ENCODE data around the gene DCLK2.
"Not testable (repeated sequence)": the region's sequence is repeated elsewhere in the genome, so short reads cannot be mapped to it uniquely, and the experiment has no call there.

Gene DCLK2

DNA sequence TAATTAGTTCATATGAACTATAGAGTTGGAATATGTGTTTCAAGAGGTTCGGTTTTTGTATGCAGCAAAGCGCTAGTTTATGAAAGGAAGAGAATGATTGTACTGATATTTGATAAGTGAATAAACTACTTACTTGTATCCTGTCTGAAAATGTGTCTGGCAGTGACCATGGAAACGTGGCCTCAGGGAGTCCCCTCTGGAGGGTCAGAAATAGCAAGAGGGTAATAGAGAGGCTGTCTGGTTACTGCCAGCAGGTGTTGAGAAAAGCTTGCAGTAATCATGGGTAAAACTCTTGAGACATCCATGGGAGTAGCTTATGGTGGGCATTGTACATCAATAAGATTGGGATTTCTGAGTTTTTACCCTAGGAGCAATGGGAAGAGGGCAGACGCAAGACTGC, 77.1 kb downstream of the DCLK2 start:
- DNase-seq = no peak

DNA sequence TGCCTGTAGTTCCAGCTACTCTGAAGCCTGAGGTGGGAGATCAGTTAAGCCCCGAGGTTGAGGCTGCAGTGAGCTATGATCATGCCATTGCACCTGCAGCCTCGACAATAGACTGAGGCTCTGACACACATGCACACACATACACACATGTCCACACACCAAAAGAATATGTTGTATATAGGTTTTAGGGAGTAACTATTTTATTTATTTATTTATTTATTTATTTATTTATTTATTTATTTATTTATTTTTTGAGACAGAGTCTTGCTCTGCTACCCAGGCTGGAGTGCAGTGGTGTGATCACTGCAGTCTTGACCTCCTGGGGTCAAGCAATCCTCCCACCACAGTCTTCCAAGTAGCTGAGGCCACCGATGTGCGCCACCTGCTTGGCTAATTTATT, 78.3 kb downstream of the DCLK2 start:
- no peak for DNase-seq

DNA sequence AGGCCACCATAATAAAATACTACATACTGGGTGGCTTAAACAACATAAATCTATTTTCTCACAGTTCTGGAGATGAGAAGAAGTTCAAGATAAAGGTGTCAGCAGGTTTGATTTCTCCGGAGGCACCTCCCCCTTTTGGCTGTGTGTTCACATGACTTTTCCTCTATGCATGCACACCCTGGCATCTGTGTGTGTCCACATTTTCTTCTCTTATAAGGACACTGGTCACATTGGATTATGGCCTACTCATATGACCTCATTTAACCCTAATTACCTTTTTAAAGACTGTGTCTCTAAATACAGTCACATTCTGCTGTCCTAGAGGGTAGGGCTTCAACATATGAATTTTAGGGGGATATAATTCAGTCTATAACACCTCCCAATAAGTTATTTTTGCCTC, 79.8 kb downstream of the DCLK2 start:
- no peak for DNase-seq

DNA sequence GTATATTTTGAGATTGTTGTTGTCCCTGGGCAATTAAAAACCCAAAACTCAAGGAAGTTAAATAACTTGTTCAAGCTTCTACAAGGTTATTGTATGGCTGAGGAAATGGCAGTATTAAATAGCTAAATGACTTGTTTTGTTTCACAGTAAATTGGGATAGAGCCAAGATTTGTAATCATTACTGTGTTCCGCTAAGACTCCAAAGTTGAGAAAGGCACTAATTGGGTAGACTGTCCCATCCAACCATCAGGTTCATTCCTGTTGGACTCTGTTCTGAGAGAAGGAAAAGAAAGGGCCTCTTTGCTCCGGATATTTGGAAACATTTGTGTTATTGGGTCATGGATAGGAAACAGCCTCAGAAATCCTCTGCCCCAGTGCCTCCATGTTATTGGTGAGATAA, 82.2 kb downstream of the DCLK2 start:
- DNase-seq = no peak

DNA sequence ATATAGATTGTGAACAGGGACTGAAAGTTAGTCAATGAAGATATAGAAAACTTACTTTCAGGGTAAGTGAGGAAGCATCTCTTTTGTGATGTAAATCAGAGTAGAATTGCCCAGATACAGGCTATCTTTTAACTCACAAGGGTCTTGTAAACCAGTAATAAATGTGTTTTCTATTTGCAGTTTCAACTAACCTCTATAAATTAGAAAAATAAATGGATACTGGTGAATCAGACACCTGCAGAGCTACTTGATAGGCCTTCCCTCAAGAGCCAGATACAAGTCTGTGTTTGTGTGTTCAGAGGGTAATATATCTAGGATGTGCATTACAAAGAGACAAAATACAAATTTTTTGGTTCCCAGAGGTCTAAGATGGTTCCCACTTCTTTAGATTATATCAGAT, 82.9 kb downstream of the DCLK2 start:
- DNase-seq = no peak

DNA sequence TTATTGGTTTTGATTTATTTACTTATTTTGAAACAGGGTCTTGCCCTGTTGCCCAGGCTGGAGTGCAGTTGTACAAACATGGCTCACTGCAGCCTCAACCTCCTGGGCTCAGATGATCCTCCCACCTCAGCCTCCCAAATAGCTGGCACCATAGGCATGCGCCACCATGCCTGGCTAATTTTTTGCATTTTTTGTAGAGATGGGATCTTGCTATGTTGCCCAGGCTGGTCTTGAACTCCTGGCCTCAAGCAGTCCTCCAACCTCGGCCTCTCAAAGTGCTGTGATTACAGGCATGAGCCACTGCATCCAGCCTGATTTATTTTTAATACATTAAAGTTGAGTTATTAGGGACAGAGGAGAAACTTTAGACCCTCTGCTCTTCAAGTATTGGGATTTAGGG, 83.8 kb downstream of the DCLK2 start:
- DNase-seq = not testable (repeated sequence)

DNA sequence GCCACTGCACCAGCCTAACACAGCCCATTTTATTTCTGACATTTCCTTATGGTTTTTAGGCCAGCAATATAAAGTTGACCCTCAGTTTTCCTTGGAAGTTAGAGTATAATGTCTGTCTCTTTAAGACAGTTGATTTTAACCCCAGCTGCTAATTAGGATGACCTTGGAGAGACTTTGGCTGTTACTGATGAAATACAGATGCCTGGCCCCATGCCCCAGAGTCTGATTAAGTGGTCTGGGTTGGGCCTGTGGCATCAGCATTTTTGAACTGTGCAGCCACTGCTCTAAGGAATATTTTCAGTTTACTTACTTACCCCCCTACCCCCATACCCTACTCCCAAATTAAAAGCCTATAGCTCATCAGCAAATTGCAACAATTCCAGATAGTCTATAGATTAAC, 85.8 kb downstream of the DCLK2 start:
- DNase-seq = no peak

DNA sequence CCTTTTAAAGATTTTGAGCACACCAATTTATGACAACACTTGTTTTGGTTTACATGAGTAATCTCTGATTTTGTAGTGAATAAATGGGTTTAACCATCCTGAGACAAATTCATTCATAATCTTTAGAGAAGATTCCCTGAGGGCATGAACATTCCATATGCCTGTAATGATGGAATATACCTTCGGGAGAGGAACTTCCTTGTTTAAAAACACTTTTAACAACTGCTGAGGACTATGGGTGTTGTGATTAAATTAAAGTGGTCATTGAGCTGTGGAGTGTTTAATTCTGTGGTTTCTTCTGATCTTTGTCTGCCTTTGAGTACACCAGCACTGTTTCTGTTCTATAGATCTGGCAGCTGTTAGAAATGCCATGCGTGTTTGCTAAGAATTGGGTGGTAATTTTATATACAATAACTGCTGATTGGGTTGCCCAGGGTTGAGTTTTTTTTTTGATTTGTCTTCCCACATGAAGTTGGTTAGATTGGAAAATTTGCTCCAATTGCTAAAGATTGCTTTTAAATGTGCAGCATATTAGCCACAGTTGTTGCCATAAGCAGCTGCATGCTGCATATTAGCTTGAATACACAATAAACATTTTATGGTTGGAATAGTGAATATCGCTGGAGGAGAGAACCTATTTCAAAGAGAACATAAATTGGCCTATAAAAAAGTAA, 86.8 kb downstream of the DCLK2 start:
- no peak for DNase-seq

DNA sequence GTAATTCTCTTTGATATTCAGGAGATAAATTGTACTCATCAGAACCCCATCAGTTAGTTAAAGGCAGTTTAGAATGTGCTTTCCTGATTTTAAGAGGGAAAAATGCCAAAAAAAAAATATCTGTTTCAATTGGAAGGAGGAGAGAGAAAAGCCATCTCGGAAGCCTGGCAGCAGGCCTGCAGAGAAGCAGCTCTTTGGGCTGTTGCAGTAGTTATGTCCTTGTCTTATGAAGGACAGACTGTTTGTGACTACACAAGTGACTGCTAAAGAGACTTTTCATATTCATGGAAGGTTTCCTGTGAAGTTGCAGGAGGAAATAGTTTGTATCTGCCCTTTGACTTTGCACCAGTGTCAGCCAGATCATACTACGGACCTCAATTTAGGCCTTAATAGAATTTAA, 88.8 kb downstream of the DCLK2 start:
- no peak for DNase-seq

DNA sequence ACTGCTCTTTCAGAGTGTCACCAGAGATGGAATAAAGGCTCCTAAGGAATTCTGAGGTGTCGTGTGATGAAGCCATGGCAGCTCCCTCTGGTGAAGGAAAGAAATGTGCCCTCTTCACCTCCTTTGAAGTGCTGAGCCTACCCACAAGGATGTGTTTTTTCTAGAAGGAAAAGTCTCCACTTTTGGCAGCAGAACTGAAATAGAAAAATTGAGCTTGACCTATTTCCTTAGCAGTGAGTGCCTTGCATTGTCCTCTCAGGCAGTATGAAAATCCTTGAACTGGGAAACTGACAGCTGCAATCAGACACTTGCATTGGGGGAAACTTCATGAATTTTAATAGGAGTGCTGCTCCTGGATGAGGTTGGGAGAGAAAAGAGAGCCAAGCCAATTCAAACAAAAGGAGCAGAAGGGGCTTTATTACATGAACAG, 95.2 kb downstream of the DCLK2 start:
- DNase-seq = peak in 1 of 14 donors; percentile 40

DNA sequence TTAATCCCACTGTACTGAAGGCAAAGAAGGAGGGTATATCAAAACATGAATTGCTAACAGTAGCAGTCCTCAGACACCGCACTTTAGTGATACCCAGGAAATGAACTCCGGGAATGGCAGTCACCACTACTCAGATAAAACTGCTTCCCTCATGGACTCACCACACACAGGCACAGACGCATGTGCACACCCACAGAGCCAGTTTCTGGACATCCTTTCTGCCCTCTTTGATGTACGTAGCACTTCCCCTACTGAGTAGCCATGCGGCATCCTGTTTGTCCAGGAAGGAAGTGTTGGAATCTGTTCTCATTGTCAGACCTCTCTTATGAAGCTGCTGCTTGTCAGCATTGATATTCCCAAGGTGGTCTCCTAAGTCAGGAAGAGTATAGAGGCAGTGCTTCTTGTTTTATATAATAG, 95.7 kb downstream of the DCLK2 start:
- DNase-seq = peak in 1 of 14 donors; percentile 17

DNA sequence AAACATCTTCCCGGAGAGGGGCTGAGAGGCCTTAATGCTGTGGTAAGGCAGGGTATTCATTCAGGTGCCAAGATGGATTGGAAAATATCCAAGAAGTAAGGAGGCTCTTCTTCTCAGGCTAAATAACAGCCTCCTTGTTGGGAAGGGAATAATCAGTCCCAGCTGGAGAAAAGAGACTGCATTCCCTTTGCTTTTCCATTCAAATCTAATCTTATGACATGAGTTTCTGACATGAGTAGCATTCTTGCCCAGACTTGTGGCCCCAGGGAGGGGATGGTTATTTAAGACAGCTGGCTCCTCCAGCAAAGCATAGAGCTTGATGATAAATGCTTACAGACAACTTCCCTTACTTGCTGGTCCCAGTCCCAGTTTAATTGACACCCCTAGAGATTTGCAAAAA, 98.3 kb downstream of the DCLK2 start:
- peak in 1 of 14 donors; percentile 6 for DNase-seq

DNA sequence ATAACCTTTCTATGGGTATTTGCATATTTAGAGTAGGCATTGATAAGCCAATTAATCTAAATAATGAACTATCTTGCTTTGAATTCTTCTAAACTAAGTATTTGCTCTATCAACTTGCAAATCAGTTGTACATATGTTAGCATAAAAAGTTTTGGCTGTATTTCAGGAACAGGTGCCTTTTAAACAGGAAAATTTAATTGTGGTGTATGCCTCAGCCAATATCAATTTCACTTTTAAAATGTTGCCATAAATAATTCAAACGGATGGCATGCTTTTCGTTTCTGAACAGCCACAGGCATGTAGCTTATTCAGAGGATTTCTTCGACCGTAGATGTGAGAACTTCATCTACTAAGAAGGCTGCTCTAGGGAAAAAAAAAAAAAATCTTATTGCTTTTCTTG, 99.9 kb downstream of the DCLK2 start:
- DNase-seq = no peak

DNA sequence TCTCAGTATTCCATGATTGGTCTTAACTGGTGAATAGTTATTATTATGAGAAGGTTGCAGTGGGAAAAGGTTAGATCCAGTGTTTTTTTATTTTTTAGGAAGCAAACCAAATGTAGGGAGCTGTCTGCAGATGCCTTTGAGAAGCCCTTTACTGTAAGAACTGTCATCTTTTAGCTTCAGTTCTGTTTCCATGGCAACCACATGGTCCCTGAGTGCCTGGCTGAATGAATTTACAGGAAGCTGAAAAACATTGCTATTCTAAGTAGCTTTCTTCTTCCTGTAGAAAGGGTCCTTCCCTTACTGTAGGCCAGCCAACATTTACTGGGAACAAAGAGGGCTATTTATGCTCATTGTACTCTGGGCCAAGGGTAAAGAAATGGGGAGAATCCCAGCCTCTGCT, 103.3 kb downstream of the DCLK2 start:
- DNase-seq = peak in 1 of 14 donors; percentile 3

DNA sequence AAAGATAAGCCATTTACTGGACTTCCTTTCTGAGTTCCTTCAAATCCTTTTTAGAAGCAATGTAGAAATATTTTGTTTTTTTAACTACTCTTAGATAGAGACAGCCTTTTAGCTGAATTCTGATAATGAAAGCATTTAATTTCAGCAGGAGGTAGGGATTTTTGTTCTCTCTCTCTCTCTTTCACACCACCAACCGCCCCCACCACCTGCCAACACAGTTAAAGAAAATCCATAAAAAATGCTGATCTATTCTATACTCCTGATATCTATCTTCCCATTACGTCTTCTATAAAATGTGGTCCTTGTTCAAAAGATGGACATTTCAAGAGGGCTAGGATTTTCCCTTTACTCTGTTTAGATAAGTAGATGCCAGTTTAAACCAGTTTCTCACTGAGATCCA, 104.5 kb downstream of the DCLK2 start:
- DNase-seq = no peak

DNA sequence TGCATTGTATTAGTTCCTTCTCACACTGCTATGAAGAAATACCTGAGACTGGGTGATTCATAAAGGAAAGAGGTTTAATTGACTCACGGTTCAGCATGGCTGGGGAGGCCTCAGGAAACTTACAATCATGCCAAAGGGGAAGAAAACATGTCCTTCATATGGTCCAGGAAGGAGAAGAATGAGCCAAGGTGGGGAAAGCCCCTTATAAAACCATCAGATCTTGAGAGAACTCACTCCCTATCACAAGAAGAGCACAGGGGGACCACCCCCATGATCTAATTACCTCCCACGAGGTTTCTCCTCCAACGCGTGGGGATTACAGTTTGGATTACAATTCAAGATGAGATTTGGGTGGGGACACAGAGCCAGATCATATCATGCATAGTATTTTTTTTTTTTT, 106.8 kb downstream of the DCLK2 start:
- not testable (repeated sequence) for DNase-seq

DNA sequence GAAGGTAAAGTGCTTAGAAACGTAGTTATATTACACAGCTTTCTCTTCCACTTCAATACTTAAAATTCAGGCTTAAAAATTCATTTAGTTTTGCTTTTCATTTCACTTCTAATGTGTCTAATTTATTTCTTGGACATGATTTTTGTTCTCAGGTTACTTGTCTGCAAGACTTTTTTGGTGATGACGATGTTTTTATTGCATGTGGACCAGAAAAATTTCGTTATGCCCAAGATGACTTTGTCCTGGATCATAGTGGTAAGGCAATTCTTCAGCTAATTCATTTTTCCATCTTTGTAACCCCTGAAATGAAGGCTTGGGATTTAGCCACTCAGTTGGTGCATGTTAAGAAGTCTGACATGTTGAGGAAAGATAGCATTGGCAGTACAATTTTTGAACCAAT, 114.7 kb downstream of the DCLK2 start:
- no peak for DNase-seq

DNA sequence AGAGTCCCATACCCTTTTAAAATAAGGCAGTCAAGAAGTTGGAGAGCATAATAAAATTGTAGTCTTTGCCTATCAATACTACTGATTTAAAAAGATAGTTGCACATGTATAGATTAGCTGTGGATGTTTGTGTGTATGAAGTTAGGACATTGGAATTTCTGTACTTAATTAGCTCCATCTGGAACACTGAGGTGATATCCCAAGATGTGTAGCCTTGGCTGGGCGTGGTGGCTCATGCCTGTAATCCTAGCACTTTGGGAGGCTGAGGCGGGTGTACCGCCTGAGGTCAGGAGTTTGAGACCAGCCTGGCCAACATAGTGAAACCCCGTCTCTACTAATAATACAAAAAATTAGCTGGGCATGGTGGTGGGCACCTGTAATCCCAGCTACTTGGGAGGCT, 119.0 kb downstream of the DCLK2 start:
- not testable (repeated sequence) for DNase-seq

DNA sequence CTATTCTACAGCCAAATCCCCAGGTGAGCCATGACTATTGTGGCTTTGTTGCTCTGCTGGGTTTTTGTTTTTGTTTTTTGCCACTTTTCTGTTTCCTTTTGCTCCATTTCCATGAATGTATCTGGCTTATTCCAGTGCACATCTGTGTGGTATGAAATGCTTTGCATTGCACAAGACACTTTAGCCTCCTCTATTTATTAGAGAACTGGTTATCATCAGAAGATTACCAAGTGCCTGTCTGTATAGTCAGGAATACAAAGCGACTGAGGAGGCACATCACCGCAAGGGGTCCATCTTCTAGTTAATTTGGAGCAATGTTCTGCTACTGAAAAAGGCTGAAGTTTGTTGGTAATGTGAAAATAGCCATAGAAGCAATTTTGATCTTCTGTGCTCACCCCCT, 120.8 kb downstream of the DCLK2 start:
- DNase-seq = no peak

DNA sequence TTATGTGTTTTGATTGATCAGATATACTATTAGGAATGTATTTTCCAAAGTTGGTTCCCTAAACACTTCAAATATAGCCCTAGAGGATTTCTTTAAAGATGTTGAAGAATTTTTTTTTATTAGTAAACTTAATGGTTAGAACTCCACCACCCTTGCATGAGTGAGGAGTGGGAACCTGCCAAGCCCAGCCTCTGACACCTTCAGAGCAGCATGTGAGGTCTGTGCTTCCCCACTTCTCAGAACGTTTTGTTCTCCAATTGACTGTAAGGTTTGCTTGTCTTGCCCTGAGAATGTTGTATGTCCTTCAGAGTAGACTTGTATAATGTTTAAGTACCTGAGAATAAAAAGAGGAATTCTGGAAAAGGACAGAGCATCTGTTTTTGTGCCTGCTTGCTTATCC, 126.8 kb downstream of the DCLK2 start:
- DNase-seq = no peak

DNA sequence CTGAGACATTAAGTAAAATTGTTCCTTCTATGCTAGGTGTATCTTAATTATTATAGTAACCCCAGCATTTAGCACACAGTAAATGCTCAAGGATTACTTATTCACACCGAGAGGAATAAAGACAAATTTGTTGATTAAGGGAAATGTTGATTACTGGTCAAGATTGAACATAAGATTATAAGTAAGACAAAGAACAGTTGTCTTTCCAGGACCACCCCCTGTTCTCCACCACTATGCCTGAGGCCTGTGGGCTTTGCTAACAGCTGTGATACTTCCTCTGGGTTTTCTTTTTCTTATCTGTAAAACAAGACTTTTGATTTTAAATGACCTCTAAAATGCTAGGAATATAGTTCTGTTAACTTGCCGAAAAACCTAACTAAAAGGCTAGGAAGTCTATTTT, 128.0 kb downstream of the DCLK2 start:
- DNase-seq = no peak

DNA sequence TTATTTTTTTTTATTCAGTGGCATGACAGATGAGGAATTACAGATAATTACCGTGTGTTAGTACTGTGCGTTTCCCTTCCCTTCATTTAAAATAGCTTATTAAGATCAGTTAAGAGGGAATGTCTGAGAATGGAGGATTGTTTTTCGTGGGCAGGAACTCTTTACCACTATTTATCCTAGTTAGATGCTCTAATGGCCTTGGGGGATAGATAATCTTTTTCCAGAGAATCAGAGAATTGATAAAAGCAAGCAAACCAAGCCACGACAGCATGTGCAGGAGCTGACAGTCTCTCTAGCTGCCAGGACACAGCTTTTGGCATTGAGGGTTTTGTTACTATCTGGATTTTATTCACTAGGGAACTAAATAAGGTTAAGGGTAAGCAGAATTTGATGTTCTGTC, 128.7 kb downstream of the DCLK2 start:
- no peak for DNase-seq

DNA sequence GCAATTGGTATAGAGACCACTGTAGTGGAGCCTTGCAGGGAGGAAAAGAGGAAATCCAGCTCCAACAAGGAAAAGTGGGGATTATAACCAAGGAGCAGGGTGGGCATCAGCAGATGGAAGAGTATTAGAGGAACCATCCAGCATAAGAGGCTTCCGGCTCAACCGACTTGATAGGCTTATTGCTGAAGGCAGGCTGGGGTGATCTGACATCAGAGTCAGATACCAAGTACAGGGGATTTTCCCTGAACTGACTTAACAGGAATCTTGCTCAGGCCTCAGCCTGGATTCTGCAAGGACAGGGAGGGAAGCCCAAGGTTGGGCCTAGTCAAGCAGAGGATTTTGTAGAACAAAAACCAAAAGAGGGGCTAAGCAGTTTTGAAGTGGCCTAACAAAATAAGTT, 129.6 kb downstream of the DCLK2 start:
- DNase-seq = no peak

DNA sequence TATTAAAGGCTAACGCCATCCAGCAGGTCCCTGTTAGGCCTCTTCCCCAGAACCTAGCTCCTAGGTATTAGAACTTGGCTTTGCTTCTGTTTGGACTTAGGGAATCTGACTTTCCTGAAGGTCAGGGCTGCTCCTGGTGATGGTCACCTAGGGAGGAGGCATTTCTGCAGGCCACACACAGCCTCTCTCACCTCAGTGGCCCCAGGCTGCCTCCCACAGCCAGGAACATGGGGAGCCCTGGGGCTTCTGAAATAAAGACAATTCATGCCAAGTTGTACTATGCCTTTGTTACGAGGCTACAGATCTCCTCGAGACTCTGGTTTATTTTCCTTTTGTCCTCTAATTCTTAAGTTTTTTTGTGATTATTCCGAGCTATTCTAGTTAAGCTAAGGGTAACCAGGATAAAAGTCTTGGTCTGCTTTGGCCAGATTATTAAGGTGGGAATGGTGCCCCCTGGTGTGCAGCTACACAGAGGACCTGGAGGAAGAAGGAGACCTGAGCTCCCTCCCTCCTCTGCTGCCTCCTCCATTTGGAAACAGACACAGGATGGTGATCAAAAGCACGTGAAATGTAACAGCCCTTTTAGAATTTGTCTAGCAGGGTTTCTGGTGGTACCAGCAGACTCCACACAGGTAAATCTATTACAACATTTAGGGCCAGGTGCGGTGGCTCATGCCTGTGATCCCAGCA, 131.0 kb downstream of the DCLK2 start:
- DNase-seq = no peak

DNA sequence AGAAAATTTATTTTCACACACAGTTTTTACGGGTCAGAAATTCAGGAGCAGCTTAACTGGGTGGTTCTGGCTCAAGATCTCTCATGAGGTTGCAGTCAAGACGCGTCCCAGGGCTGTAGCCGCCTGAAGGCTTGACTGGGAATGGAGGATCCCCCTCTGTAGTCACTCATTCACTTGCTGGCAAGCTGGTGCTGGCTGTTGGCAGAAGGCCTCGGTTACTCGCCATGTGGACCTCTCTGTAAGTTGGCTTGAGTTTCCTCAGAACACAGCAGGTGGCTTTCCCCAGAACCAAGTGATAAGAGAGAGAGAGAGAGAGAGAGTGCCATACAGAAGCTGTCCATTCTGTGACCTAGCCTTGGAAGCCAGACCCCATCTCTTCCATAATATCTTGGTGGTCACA, 132.8 kb downstream of the DCLK2 start:
- DNase-seq = peak in 6 of 14 donors; percentile 6 to 84 (median 29)
